Right renal pelvis (tissue), 4 donors: ENCODE measurements around the gene ATP9B. TPM values are rescaled to one million over a fixed set of nuclear protein-coding genes. Genes with fewer than 3 reads are reported as not detected.

Experiments
- DNase-seq, 4 donors: peaks; one replicate each; pipeline ENCODE4 v3.0.0-alpha.2; 2013; ENCODE audit warnings: low read depth in 4 of 4, low spot score in 3 of 4, missing footprints in 1 of 4
- polyA plus RNA-seq, 4 donors: library from polyadenylated mRNA; unstranded; fragments of 120-200 nt; gene quantifications; one replicate each; pipeline ENCODE4 v1.2.1, GENCODE V29; 2013; ENCODE audit not compliant: insufficient read length in 4 of 4

Gene ATP9B
- polyA plus RNA-seq, 4 donors: 29.0 to 39.0 (median 31.5) TPM

DNA sequence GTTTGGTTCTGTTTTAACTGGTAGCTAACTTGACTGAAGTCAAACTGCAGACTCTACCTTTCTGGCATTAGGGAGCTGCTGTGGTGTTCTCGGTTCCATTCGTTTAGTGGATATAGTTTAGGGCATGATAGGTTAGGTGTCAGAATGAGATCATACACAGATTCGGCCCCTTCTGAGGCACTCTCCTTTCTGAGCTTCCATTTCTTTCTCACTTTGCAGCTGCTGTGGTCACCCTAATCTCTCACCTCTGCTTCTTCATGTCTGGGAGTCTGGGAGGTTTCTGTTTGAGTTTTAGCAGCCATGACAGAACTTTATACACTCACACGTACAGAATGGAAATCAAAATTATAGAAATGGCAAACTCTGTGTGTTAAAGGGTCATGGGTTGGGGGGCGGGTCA, 122.8 kb downstream of the ATP9B start:
- DNase-seq: no peak

- DNase-seq: no peak
Observed at GRCh38 chr18:79193826-79194225, 124.6 kb downstream of the ATP9B start.

DNA sequence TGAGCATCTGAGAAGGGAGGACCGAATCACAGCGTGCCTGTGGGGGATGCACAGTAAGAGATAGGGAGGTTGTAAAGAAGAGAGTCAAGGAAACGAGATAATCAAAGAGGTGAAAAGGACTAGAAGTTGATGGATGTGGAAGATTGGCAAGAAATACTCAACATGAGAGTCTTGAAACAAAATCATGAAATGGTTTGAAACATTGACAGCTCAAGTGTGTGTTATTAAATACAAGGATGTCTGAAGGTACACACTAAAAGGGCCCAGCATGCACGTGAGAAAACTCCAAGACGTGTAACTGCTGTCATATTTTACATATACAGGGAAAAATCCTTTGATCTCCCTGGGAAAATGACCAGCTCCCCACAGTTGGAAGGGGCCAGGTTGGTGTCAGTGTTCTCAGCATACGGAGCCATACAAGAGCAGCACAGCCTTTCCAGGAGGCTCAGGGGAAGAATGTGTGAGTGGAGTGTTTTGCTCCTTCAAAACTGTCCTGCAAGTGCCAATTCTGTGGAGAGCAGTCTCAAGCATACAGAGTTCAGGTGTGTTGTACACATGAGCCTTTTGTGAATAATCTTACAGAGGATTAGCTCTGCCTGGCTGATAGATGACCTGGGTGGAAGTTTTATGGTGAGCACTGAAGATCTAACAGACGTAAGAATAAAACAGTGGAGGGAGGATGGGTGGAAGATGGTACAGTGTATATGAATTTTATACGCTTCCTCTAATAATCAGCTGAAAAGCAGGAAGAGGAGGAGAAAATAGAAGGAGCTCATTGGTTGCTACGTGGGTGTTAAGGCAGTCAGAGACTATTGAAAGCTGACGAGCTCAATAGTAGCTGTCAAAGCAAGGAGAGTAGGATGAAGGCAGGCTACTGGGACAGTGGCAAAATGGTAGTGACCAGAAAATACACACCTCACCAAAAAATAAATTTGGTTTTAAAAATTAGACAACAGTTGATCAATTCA, 126.8 kb downstream of the ATP9B start:
- DNase-seq: no peak

- no peak for DNase-seq
Observed at GRCh38 chr18:79197531-79197930, 128.3 kb downstream of the ATP9B start.

DNA sequence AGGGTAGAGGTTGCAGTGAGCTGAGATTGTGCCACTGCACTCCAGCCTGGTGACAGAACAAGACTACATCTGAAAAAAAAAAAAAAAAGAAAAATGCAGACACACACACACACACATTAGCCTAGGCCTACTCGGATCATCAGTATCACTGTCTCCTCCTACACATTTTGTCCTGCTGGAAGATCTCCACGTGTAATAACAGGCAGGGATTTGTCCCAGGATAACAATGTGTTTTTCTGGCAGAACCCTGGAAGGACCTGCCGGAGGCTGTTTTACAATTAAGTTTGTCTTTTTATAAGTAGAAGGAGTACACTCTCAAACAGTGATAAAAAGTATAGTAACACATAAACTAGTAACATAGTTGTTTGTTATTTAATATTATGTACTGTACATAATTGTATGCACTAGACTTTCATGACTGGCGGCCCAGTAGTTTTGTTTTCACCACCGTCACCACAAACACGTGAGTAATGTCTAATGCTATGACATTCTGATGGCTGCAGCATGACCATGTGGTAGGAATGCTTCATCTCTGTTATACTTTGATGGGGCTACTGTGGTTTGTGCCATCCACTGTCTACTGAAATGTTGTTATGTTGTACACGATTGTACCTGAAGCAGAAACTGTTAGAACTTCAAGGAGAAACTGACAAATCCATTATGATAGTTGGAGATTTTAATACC, 130.6 kb downstream of the ATP9B start:
- no peak for DNase-seq

DNA sequence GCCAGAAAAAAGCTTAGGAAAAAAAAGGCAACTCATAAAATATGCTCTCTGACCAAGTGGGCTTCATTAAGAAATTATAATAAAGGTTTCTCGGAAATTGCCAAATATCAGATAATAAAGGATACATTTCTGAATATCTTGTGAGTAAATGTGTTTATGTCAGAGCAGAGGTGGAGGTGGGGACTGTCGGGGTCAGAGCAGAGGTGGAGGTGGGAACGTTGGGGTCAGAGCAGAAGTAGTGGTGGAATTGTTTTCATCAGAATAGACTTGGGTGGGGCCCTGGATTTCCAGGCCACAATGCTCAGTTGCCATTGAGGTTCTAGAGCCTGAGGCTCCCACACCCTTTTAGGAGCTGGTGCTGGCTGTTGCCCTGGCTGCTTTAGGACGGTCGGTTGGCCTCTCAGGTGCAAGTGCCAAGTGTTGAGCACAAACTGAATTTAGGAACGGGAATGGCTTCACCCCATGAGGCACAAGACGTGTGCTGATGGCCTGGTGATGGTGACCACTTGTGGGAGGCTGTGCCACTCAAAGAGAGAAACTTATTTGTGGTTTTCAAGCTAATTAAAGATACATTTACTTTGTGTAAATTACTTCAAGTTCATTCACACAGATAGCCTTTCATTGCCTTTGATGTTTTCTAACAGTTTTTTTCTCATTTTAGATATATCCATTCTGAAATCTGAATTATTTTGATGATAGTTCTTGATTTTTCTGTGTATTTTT, 131.5 kb downstream of the ATP9B start:
- peak in 3 of 4 donors; percentile 22 to 45 (median 28) for DNase-seq

- no peak for DNase-seq
Observed at GRCh38 chr18:79203017-79203605, 133.9 kb downstream of the ATP9B start.

DNA sequence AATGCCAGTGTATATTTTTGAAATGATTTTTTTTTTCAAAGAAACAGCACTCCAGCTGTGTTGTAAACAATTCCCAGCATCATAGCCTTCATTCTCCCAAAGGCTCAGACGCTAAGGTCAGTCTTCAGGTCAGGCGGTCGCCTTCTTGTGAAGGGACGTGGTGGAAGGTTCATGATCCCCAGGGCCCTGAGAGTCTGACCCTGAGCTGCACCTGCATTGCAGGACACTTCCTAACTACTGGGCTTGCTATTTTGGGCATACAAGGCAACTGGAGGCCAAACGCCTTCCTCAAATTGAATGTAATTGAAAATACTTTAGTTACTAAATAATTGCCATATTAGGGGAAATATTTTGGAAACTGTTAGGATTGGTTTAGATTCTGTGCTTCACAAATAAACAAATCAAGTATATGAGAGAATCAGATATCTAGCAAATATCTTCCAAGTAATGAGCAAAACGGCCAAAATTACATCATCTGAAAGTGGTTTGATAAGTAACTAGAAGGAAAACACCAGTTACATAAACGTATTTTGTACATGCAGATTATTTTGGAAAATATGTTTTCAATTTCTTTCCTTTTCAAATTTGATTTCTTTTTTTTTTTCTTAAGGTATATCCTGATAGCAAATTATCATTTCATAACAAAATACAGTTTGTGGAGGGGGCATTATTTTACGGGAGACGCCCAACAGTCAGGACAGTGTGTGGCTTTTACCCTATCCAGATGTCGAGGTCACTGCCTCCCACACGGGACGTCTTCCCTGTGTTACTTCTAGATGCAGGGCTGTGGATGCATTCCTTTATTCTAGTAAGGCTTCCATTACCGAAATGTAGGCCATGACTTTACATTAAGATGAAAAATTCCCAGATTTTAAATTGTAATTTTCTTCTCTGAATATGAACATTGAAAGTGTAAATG, 136.0 kb downstream of the ATP9B start:
- no peak for DNase-seq

DNA sequence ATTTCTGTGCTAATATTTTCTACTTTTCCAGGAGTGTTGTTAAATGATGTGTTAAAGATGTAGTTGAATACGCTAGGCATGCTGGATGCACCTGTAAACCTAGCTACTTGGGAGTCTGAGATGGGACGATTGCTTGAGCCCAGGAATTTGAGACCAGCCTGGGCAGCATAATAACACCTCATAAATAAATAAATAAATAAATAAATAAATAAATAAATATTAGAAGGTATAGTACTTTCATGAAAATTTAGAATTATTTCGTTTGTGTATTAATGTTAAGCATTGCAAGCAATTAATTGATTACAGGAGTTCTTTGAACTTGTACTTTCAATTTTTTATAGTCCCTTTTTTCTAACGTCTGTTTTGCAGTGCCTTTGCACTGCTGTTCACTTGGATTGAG, 137.2 kb downstream of the ATP9B start:
- DNase-seq: no peak

GRCh38 chr18:79208906-79209305, 139.7 kb downstream of the ATP9B start:
- DNase-seq: no peak

GRCh38 chr18:79210002-79210910, 141.1 kb downstream of the ATP9B start:
- DNase-seq: no peak

DNA sequence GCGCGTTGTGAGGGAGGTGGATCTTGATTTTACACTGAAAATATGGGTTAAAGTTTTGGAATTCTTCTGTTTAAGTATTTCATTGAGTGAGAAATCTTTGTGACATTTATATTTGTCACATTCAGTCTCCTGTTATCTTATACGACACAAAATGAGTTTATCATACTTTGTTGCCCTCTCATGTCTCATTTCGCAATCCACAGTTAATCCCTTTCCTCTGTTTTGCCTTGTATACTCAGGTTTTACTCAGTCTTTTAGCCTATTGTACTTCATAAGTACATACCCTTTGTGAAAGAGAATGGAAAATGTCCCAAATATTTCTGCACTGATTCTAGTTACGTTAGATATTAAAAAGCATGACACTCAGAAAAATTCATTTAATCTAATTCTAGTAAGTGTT, 142.7 kb downstream of the ATP9B start:
- no peak for DNase-seq

- DNase-seq: no peak
Observed at GRCh38 chr18:79214056-79214455, 144.9 kb downstream of the ATP9B start.

DNA sequence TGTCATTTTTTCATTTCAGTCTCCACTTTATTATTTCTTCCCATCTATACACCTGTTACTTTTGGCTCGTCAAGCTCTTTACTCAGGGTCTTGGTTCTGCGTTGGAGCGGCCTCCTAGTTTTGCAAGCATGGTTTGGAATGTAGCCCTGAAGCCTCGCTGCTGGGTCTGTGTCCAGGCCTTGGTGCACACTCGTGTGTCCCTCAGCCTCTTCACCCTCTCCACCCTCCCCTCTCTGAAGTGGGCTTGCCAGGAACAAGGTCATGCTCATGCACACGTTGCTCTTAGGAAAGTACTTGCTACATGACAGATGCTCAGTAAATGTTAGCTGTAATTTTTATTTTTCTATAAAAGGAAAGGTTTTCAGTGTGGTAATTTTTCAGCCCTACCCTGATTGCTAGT, 147.0 kb downstream of the ATP9B start:
- no peak for DNase-seq

- no peak for DNase-seq
Observed at GRCh38 chr18:79217979-79218604, 148.9 kb downstream of the ATP9B start.

DNA sequence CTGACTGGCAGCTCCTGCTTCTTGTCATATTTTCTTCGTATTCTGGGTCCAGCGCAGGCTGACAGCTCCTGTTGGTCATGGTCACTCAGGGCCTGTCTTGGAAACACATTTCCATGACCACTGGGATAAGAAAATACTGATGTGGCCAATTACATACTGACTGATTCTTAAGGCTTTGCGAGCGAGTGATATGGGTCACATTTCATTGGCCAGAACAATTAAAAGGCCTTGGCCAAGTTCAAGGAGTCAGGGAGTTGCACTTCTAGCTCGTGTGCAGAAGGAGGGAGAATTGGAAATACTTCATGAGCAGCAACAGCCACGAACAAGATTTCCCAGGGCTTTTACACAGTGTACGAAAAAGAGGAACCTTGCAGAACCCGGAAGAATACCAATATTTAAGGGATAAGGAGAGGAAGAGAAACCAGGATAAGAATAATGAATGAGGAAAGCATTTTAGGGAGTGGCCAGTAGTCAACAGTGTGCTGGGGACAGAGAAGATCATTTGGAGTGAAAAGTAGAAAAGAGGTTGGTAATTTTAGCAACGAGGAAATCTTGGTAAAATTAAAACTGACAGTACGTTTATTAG, 149.5 kb downstream of the ATP9B start:
- DNase-seq: no peak

DNA sequence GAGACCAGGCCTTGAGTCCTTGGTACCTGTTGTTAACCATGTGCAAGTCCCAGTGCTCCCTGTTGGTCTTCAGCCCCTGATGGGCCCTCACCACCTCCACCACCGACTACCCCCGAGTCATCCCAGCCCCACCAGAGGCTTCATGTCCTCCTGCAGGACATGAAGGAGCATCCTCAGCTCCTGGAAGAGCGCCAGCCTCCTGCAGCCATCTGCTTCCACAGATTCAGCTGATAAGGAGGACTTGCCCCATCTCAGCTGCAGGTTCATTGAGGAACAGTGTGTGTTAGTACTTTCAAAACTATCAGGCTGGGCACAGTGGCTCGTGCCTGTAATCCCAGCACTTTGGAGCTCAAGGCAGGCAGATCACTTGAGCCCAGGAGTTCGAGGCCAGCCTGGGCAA, 151.9 kb downstream of the ATP9B start:
- no peak for DNase-seq

- DNase-seq: no peak
Observed at GRCh38 chr18:79222790-79223189, 153.6 kb downstream of the ATP9B start.
